RCC 7860 (cell line): ENCODE data around the gene CR1L.
"Not testable (repeated sequence)": the region's sequence is repeated elsewhere in the genome, so short reads cannot be mapped to it uniquely, and the experiment has no call there.

Source experiments
- DNase-seq: peaks from one replicate; pipeline ENCODE4 v3.0.0-alpha.2; 2015; ENCODE audit warnings: low spot score
- FAIRE-seq: peaks from 2 replicates; lab custom pipeline; 2012; peaks lifted over from hg19 to GRCh38; lab: Jason Lieb, UNC

CR1L gene

DNA sequence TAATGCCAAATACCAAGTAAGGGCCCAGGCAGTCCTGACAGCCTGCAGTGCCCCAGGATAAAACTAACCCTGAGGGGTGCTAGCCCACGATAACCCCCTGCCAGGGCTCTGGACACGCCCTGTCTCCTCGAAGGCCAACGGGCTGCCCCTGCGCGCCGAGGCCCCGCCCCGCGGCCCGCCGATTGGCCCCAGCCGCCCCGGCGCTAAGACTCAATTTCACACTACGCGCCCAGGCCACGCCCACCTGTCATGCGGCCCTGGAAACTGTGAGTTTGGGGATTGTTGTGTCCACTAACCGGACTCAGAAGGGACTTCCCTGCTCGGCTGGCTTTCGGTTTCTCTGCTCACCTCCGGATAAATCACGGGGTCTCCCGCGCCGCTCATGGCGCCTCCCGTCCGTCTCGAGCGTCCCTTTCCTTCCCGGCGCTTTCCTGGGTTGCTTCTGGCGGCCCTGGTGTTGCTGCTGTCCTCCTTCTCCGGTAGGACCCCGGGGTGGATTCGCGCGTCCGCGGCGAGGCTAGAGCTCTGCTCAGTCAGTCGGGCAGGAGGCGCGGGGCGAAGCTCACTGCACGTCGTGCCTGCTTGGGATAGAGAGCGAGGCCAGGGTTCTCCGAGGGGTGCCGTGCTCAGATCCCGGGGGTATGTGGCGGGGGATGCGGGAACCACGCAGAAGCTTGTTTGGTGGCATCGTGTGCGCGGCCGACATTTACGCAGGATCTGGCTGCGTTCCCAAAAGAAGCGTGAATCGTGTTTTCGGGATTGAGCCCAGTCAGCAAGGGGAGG lies at the start of gene CR1L:
CR1L (plus strand) TSS at position 282 of the 783 bp plus-strand sequence; CDS start at position 383, 101 bp downstream.
- no peak for FAIRE-seq

DNA sequence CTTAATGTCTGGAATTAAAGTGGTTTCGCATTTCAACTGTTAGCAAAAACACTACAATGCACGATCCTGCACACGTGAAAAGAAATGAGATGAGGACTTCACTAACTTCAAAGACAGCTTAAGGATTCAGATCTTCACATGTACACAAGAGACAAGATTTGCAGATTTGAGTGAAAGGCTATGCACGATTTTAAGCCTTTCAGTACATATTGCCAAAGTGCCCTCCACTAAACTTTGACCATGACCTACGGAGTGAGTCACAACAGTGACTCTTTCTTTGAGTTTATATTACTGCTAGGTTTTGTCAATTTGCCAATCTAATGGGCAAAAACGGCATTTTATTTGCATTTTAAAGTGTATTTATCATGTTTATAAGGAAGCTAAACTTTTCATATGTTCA lies 41.2 kb upstream of the CR1L start:
- no peak for DNase-seq

More for the DNA sequence above, at the start of gene CR1L:
- DNase-seq, result no peak

DNA sequence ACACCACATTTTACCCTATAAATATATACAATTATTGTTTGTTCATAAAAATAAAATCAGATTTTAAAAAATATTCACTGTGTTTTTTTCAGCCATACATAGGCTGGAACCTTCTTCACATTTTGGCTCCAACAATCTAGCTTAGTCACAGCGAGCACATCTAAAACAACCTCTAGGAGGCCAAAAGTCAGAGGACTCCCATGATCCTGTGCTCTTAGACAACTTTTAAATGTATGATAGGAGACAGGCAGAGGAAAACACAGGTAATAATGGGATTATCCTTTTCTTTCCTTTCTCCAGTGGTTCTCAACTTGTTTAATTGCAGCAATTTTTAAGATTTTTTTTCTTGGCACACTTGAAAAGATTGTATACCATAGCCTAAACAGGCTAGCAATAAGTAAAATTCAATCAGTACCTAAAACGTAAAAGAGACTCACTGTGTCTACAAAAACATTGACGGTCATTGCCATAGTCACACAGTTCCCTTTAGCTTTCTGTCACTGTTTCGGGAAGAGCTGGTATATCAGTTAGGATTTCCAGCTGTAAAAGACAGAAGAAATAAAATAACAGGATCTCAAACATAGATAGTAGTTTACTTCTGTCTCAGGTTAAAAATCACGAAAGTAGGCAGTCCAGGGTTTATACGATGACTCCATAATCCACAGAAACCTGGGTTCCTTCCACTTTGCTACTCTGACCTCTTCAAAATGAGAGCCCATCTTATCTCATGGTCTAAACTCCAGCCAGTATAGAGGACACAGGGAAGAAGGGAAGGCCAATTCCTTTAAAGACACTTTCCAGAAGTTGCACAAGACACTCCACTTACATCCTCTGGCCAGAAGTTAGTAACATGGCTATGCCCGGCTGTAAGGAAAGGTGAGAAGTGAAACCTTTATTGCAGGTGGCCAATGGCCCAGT lies 39.2 kb upstream of the CR1L start:
- FAIRE-seq (no peak), DNase-seq (no peak)

More for the DNA sequence above, 41.2 kb upstream of the CR1L start:
- FAIRE-seq, result peak; percentile 33

DNA sequence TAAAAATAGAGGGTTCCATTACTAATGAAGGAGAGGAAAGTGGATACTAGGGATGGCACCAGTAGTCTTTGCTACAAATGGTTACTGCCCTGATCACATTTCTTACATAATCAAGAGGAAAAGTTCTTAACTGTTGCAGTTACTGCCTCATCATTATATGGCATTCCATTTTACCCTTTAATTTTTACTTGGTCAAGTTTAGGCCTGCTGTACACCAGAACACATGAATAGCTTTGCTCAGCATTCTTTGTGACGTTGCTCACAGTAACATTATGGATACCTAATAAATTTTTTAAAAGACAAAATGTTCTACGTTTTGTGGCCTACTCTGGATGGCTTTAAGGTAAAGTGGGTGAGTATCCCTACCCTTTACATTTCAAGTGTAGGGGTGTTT lies 38.6 kb upstream of the CR1L start:
- DNase-seq (no peak), FAIRE-seq (no peak)

DNA sequence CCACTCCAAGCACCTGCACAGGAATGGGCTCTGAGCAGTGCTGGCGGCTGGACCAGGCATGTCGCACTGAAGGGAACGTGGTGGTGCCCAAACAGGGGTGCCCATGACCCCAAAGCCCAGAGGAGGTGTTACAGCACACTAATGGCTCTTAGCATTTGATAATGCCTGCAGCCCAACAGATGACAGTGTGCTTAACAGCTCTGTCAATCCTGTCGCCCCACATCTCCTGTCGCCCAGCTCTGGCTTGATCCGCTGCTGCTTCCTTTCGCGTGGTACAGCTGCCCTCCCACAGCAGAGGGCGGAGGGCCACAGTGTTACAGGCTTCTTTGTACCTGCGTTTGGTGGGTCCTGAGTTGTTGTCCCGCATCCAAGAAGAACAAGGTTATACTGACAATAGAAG lies 32.2 kb upstream of the CR1L start:
- FAIRE-seq, result no peak
- no peak for DNase-seq

DNA sequence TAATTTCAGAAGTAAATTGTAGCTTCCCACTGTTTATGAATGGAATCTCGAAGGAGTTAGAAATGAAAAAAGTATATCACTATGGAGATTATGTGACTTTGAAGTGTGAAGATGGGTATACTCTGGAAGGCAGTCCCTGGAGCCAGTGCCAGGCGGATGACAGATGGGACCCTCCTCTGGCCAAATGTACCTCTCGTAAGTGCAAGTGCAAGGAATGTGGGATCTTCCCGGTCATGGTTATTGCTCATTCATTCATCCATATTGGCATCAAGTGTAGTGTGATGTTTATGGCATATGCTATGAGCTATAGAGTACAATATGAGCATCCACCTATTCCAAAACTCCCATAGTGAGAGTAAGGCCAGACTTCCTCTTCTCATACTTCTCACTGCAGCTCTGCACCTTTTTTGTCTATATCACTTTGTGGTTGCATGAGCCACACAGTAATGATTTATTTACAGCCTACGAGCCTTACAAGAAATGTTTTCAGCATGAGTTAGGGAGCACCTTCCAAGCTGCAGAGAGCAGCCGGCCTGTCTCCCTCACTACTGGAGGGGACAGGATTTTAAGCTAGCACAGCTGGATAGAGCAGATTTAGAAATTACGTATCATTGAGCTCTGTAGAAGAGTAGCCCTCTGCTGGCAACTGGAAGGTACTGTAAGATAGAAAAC lies 24.9 kb upstream of the CR1L start:
- no peak for FAIRE-seq
- peak; percentile 48 for DNase-seq

DNA sequence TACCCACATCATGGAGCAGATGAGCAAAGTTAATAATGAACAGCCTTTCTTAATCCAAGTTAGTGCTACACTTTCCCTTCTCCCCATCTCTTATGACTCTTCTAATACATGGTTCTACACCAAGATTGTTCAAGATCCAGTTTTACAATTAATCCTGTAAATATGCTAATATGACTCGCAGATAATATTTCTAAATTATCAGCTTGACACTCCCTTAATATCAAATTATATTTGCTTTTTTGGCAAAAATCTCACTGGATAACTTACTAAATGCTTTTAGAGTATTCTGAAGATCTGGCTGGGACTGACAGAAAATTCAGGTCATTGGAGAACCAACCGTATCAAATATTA lies 24.4 kb upstream of the CR1L start:
- DNase-seq (no peak), FAIRE-seq (peak; percentile 66)

DNA sequence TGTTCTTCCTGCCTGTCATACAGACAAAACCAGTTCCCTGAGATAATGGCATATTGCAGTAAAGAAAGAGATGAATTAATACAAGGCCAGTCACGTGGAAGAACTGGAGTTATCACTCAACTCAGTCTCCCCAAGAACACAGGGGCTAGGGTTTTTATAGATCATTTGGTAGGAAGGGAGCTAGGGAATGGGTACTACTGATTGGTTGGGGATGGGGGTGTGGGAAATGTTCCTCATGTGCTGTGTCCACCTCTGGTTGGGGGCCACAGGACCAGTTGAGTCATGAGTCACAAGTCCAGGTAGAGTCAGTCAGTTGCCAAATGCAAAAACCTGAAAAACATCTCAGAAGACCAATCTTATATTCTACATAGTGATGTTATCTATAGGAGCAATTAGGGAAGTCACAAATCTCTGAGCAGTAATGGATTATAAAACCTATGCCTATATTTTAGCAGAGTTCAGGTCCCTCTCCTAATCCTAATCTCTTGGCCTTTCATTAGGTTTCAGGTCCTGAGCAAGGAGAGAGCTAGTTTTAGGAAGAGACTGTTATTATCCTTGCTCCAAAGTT lies 19.3 kb upstream of the CR1L start:
- FAIRE-seq, result not testable (repeated sequence)

DNA sequence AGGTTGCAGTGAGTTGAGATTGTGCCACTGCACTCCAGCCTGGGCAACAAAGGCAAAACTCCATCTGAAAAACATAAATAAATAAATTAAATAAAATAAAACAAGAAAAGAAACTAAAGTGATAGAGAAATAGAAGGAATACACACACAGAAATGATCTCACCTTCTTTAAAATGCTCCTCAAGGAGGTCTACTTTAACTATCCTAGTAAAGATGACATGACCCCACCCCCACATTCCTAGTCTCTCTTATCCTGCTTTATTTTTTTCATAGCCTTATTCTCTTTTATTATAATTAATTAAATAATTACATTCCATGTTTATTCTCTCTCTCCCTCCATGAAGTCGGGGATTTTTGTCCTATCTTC lies 18.0 kb upstream of the CR1L start:
- FAIRE-seq (no peak), DNase-seq (no peak)

More for the DNA sequence above, 19.3 kb upstream of the CR1L start:
- DNase-seq, result not testable (repeated sequence)

DNA sequence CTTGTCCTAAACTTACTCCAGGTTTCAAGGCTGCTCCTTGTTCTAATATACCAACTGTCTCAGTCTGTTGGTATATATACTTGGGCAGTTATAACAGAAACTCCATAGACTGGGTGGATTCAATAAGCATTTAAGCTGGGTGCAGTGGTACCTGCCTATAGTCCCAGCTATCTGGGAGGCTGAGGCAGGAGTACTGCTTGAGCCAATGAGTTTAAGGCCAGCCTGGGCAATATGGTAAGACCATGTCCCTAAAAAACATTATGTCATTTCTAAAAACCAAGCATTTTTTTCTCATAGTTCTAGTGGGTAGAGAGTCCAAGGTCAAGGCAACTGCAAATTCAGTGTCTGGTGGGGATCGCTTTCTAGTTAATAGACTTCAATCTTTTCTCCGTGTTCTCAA lies 17.4 kb upstream of the CR1L start:
- FAIRE-seq (no peak), DNase-seq (no peak)

DNA sequence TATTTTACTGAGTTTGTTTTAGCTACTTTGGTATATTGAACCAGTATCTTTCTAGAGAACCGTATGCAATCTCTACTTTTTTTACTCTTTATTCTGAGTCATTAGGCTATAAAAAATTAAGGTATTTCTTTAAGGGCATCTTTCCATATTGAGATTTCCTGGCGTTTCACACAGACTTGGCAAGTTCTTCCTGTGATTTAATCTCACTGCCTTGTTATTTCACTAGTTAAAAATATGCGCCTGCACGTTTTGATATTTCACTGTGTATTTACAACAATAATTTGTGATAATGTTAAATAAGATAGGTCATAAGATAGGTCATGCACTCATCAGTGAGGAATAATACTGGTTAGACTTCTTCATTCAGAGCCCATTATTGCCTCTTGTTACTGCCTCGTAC lies 16.2 kb upstream of the CR1L start:
- FAIRE-seq (no peak), DNase-seq (no peak)

DNA sequence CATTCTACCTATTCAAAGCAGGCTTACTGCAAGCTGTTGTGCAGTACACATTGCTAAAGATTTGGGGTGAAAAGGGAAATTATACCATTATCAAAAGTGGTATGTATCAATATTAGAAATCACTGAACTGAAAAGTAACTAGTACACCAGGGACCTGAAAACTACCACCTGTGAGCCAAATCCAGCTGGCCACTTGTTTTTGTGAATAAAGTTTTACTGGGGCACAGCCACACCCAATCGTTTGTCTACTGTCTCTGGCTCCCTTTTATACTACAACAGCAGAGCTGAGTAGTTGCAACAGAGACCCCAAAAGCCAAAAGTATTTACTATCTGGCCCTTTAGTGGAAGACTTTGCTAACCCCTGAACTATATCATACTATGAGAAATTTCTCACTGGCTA lies 13.8 kb upstream of the CR1L start:
- no peak for FAIRE-seq
- DNase-seq, result no peak

DNA sequence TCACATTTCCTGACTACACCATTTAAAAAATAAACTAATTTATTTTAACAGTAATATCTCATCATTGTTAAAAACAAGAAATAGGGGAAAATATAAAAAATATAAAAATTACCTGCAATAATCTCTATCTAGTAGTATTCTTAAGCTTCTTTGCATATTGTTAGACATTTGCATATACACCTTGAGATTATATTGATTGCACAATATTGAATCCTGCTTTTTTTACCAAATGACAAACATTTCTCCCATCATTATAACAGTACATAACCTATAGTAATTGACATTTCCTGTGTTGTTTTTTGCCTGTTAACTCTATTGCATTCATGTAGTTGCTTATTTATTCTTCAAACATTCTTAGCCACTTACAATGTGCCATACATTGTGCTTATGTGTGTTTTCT lies 11.7 kb upstream of the CR1L start:
- FAIRE-seq (no peak), DNase-seq (no peak)

DNA sequence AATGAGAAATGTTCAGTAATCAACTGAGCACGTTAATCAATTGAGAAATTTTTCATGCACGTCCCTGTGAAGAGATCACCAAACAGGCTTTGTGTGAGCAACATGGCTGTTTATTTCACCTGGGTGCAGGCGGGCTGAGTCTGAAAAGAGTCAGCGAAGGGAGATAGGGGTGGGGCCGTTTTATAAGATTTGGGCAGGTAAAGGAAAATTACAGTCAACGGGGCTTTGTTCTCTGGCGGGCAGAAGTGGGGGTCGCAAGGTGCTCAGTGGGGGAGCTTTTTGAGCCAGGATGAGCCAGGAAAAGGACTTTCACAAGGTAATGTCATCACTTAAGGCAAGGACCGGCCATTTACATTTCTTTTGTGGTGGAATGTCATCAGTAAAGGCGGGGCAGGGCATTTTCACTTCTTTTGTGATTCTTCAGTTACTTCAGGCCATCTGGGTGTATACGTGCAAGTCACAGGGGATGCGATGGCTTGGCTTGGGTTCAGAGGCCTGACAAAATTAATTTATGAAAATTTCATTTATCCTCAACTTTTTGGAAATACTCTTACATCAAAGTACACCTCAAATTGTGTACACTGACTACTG lies 11.1 kb upstream of the CR1L start:
- DNase-seq, FAIRE-seq: not testable (repeated sequence)

DNA sequence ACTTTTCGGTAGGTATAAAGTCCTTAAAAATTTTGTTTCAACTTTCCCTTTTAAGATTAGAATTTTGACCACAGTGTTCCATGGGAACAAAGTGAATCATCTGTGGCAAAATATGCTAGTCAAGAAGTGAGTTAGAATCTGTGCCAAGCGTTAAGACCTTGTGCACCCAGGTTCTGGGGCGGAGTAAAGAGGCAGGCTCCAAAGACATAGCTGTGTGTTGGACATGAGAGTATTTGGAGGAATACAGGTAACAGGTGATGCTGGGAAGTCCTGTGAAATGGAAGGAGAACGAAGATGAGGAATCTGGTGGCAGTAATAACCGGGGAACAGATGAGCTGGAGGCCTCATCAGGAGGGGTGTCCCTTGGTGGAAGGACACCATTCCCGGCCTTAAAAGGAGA lies 10.6 kb upstream of the CR1L start:
- not testable (repeated sequence) for DNase-seq, FAIRE-seq

DNA sequence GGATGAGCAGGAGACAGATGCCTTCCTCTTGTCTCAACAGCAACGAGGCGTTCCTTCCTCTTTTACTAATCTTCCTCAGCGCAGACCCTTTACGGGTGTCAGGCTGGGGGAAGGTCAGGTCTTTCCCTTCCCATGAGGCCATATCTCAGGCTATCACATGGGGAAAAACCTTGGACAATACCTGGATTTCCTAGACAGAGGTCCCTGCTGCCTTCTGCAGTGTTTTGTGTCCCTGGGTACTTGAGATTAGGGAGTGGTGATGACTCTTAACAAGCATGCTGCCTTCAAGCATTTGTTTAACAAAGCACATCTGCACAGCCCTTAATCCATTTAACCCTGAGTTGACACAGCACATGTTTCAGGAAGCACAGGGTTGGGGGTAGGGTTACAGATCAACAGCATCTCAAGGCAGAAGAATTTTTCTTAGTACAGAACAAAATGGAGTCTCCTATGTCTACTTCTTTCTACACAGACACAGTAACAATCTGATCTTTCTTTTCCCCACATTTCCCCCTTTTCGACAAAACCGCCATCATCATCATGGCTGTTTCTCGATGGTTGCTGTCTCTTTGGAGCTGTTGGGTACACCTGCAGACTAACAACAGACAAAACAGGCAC lies 9.3 kb upstream of the CR1L start:
- DNase-seq, FAIRE-seq: not testable (repeated sequence)

DNA sequence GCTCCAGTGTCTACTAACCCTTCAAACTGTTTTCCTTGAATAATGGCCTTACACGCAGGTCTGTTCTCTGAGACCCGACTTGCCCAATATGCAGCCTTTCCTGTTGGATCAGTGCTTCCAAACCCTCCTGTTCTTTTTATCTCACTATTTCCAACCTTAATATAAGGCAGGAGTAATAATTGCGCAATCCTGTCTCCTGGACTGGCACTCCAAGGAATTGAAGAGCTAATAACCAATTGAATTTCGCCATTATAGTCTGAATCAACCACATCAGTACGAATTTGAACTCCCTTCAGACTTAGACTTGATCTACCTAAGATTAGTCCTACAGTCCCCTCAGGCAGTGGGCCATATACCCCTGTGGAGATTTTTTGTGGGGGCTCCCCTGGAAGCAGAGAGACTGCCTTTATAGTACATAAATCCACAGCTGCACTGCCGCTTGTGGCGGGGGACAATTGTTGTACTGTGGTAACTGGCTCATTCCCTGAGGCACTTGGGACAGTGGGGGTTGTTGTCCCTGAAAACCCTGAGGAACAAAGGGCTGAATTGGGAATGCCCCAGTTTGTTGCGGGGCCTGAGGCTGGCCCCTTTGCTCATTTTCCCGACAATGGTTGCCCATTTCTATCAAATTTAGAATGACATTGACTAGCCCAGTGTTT lies 6.3 kb upstream of the CR1L start:
- DNase-seq, result not testable (repeated sequence)

DNA sequence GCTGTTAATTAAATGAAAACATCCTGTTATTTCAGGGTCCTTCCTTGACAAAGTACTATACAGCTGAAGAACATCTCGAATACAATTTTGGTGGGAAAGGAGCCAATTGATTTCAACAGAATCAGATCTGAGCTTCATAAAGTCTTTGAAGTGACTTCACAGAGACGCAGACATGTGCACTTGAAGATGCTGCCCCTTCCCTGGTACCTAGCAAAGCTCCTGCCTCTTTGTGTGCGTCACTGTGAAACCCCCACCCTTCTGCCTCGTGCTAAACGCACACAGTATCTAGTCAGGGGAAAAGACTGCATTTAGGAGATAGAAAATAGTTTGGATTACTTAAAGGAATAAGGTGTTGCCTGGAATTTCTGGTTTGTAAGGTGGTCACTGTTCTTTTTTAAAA lies 5.6 kb upstream of the CR1L start:
- not testable (repeated sequence) for FAIRE-seq, DNase-seq

More for the DNA sequence above, 6.3 kb upstream of the CR1L start:
- FAIRE-seq, result not testable (repeated sequence)

DNA sequence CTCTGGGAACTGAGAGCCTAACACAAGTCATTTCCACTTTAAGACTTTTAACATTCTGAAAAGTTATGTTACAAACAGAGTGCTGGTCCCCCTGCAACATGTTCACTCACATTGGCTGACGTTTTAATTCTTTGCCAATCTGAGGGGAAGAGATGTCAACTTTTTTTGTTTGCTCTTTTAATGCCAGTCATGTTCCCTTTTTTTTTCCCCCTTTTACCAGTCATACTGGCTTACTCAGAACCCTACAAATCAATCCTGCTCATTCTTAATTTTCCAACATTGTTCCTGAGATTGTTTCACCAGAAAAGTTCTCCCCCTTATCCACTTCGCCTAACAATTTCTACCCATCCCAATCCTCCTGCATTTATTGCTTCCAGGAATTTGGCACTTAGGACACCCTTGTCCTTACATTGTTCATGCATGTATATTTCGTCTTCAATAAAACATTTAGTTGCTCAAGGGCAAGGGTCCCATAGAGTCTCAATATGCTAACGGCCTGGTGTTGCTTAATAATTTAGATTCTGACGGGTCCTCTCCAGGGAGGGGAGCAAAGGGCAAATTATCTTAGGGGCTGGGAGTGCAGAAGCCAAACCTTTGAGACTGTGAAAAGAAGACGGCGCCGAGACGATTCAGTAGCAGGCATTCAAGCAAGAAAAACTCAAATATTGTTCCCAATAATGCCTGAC lies 624 bp upstream of the CR1L start:
- FAIRE-seq (no peak), DNase-seq (no peak)
